Dedifferentiated amniotic fluid mesenchymal stem cell (primary cell): Measurements from ENCODE around the gene WDR1.

ENCODE experiments used
- DNase-seq: peaks from one replicate; pipeline ENCODE4 v3.0.0-alpha.2; 2016; ENCODE audit errors: extremely low spot score

Gene WDR1

DNA sequence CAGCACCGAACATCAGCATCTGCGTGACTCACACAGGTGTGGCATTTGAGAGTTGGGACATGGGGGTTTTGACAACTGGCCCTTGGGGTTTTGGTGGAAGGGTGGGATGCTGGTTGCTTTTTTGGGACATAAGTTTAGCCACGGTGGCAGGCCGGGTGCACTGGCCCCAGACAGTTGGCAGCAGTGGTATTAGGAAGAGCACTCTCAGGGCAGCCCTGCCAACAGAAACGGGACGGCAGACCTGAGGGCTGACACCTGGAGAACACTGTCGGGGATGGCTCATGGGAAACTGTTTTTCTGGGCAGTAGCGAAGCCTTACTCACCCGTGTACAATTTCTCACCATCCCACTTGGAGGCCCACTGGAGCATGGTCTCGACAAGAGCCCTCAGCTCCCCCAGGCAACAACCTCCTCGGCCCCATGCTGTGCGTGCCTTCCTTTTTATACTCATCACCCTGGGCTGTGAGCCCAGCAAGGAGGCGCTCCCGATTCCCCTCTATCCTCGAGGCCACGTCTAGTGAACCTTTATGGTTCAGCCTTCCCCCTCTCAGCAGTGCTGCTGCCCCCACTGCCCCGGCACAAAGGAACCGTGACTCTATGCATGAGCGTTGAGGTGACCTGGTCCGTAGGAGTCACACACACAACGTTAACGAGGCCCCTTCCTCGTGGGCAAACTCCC, 30.6 kb downstream of the WDR1 start:
- no peak for DNase-seq

DNA sequence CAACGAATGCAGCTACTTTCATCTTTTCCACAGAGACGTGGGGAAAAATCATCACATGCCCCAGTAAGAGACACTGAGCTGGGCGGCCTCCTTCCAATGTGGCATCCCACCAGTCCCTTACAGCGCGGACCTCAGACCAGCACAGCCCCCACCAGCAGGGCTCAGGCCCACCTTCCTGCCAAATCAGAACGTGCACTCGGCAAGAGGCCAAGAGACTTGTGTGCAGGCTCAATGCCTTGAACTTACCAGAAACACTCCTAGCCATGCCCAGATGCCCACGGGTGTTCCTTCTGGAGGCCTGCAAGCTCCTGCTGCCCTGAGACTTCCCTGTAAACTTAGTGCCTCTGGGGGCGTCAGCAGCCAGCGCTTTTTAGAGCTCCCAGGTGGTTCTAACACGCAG, 31.2 kb downstream of the WDR1 start:
- no peak for DNase-seq

- DNase-seq = no peak
Observed at GRCh38 chr4:10084651-10085358, 31.8 kb downstream of the WDR1 start.

- DNase-seq = no peak
Observed at GRCh38 chr4:10083861-10084641, 32.5 kb downstream of the WDR1 start.

DNA sequence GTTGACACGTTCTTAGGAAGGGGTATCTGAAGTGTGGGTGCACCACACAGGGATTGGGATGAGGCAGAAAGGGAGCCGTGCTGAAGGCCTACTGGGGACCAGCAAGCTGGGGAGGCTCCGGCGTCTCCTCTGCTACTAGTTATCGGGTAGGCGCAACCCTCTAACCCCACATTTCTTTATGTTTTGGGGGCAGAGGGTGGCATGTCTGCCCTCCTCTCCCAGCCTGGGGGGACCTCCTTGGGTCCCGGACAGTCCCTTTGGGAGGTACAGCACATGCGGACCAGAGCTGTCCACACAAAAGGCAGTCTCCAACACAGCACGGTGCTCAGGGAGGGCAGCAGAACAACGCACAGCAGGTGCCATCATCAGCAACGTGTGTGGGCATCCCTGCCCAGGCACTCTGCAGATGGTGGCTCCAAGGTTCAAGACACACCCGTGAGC, 33.2 kb downstream of the WDR1 start:
- no peak for DNase-seq

DNA sequence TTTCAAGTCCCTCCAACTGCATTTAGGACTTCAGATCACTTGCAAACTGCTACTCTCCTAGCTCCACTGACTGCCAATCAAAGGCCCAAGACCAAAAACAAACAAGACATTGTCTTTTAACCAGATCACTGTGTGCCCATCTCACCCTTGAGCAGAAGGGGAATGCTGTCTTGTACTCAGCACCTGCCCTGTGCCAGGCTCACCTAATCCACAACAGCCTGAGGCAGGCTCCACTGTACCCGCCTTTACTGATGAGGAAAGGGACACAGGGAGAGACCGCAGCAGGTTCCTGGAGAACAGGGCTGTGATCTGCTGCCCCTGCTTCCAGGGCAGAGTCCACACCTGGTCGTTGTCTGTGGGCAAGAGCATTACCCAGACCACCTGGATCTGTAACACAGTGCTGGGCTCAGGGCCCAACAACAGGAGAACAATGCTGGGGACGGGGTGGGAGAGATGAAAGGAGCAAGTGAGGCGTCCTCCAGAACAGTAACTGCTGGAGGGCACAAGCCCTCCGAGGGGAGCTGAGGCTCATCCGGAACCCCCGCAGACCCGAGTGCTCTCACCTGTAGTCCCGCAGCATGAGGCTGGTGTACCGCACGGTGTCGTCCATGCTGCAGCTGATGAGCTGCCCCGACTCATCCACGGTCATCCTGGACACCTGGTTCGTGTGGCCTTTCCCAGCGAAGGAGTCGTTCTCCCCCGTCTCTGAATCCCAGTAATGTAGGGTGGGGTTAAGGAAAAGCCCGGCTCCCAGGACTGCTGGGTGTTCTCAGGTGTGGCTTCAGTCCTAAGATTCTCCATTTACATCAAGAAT, 33.9 kb downstream of the WDR1 start:
- no peak for DNase-seq

- no peak for DNase-seq
Observed at GRCh38 chr4:10082047-10082446, 34.6 kb downstream of the WDR1 start.

DNA sequence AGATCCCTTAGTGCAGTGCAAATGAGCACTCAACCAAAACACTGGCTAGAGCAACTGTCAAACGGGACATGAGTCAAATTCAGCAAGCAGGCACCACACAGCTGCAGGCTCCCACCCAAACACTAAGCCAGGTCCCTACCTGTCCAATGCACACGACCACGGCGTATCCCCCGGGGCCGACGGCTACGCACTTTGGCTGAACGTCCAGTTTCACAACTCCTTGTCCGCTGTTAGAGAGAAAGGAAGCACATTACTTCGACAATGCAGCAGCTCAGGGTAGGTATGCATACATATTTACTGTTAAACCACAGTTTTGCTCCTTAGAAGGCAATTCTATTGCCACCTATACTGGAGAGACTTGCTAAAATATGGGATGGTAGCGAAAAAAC, 35.4 kb downstream of the WDR1 start:
- DNase-seq = no peak

GRCh38 chr4:10080589-10081217, 35.9 kb downstream of the WDR1 start:
- no peak for DNase-seq

DNA sequence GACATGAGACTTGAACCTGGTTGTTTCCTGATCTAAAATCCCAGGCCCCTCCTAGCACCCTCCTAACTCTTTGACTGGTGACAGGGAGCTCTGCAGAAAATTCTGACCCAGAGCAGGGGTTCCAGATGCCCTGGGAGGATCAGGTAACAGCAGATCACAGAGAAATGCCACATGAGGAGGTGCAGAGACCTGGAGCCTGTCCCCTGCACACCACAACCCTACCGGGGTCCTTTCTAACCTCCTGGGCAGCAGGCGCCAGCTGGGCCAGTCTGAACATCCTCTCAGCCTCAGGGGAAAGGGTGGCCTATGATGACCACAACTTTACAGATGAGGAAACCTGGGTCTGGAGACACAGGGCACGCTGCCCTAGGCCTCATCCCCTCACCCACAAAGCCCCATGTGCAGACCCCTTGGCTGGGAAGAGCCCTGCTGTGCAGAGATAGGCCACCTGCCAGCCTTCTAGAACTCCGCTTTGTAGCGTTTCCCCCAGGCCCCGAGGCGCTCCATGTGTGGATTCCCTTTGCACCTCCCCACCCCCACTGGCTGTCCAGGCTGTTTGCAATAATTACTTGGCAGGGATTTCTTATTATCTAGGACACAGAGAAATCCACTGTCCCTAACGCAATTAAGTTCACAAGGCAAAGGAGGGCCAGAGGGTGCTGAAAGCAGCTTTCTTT, 36.5 kb downstream of the WDR1 start:
- DNase-seq = no peak

DNA sequence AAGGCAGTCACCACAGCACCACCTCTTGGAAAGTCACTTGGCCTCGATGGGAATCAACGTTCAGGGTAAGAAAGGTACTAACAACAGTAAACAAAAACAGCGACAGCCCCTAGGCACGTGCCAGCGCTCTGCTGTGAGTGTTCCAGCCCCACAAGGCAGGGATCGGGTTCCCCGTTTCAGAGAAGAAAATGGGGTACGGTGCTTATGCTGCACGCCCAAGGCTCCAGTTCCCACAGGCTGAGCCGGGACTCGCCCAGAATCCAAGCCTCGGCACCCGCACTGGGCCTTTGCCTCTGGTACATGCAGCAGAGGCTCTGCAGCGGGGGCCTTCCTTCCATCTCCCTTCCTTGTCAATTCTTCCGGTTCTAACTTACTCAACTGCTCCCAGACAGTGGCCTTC, 37.3 kb downstream of the WDR1 start:
- no peak for DNase-seq

DNA sequence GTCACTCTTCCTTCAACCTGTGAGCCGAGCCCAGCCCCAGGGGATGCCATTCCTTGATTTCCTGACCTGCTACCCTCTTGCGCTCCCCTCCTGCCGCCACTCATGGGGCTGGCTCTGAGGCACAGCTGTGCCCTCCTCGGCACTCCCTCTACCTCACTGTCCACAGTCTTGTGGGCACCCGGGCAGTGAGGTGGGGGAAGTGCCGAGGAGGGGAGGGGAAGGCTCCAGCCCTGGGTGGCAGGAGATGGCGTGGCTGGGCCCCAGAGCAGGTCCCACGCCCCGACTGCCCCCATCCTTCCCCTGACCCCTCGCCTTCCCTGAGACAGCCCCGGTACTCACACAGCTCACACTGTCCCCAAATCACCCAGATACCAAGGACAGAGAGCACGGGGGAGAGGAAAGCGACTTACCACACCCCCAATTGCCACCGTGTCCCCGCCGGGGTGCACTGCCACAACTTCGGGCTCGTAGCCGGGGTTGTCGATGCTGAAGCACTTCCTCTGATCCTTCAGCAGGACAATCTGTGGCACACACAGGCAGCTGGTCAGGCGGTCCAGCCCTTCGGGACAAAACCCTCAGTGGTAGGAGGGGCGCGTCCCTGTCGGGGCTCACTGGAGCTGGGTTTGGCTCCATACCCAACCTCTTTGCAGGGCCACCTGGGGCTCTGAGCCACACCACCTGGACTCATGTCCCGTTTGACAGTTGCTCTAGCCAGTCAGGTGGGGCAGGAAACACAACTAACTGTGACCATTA, 37.9 kb downstream of the WDR1 start:
- DNase-seq = no peak

GRCh38 chr4:10077483-10078335, 38.9 kb downstream of the WDR1 start:
- DNase-seq = no peak

- no peak for DNase-seq
Observed at GRCh38 chr4:10077076-10077475, 39.5 kb downstream of the WDR1 start.

DNA sequence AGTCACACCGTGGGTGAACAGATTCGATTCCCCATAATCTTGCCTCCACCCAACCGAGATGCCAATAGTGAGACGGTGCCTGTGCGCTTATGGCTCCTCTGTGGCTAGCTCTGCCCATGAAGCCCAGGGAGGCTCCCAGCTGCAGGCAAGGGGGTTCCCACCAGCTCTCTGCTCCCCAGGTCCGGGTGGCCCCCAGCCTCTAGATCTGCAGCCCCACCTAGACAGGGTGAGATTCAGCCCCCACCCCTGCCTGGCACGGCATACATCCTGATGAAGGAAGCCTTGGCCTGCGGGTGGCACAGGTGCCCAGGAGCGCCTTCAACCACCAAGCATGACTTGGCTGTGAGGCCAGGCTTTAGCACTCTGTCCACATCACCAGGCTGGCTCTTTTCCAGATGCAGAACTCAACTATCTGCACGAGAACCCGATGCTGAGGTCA, 40.6 kb downstream of the WDR1 start:
- DNase-seq = no peak

DNA sequence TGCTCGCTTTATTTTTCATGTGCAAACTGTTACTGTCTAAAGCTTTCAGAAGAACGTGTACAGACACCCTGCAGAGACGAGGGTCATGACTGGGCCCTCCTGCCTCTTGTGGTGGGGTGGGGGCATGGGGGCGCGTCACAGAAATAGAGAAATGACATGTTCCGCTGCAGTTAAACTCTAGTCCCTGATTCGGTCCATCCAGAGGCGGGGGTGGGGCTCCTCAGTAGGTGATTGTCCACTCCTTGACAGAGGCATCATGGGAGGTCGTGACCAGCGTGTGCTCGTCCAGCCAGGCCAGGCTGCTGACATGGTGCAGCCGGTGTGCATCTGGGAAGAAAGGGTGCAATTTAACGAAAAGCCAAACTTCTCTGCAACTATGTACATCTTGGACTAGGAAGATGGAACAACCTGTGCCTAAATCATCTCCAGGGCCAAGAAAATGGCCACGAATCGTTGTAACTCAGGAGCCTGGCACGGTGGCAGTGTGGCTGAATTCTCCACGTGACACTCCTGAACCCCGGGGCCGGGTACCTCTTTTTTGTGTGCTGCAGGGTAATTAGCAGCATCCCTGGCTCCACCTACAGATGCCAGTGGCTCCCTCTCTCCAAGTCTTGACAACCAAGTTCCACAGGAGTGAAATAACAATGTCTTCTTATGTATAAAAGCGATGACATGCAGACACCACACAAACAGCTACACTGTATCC, 41.3 kb downstream of the WDR1 start:
- DNase-seq = no peak

- no peak for DNase-seq
Observed at GRCh38 chr4:10074767-10075105, 41.9 kb downstream of the WDR1 start.

- no peak for DNase-seq
Observed at GRCh38 chr4:10074076-10074766, 42.4 kb downstream of the WDR1 start.
